HuH-7.5 (cell line): Measurements from ENCODE around the gene BHLHA9.
"Not testable (repeated sequence)": the region's sequence is repeated elsewhere in the genome, so short reads cannot be mapped to it uniquely, and the experiment has no call there.

Experiments used
- DNase-seq: peaks from one replicate; pipeline ENCODE4 v3.0.0; 2011; ENCODE audit warnings: low spot score

Gene BHLHA9

GRCh38 chr17:1301546-1301945, 31.3 kb downstream of the BHLHA9 start:
- DNase-seq = no peak

GRCh38 chr17:1302761-1303160, 32.5 kb downstream of the BHLHA9 start:
- no peak for DNase-seq

DNA sequence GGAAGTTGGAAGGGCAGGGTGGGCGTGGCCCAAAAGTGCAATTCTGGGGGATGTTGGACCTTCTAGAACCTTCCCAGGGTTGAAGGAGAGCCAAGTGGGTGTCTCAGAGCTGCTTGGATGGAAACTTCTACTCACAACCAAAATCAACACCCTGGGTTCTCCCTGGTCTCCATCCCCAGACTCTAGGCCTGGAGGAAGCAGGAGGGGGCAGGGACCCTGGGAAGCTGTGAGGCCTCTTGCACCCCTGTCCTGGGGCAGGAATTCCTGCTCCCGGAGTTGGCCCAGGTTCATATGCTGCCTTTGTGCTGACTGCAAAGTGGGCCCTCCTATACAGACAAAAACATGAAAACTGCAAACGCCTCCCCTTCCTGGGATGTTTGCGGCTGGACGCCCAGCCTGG, 34.3 kb downstream of the BHLHA9 start:
- DNase-seq = no peak

- DNase-seq = no peak
Measured at GRCh38 chr17:1304962-1305563, 34.8 kb downstream of the BHLHA9 start.

- DNase-seq = not testable (repeated sequence)
Measured at GRCh38 chr17:1307829-1308228, 37.6 kb downstream of the BHLHA9 start.

GRCh38 chr17:1312261-1312870, 42.1 kb downstream of the BHLHA9 start:
- no peak for DNase-seq

DNA sequence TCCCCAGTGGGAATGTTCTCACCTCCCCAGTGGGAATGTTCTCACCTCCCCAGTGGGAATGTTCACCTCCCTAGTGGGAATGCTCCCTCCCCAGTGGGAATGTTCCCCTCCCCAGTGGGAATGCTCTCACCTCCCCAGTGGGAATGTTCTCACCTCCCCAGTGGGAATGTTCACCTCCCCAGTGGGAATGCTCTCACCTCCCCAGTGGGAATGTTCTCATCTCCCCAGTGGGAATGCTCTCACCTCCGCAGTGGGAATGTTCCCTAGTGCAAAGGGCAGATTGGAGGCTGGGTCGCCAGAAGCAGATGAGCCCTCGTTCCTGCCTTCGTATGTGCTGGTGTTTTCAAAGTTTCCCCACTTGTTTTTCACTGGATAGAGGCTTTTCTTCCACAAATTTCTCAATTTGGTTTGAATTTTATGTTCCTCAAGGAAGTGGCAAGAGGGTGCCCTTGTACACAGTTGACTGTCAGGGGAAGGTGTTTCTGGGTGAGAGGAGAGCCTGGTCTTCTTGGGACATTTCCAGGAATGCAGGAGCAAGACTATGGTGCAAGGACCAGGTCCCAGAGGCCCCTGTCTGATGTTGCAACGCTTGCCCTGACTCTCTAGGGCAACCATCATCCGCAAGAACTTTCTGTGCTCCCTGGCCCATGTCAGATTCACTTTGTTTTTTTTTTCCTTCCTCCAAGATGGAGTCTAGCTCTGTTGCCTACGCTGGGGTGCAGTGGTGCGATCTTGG, 43.2 kb downstream of the BHLHA9 start:
- no peak for DNase-seq

DNA sequence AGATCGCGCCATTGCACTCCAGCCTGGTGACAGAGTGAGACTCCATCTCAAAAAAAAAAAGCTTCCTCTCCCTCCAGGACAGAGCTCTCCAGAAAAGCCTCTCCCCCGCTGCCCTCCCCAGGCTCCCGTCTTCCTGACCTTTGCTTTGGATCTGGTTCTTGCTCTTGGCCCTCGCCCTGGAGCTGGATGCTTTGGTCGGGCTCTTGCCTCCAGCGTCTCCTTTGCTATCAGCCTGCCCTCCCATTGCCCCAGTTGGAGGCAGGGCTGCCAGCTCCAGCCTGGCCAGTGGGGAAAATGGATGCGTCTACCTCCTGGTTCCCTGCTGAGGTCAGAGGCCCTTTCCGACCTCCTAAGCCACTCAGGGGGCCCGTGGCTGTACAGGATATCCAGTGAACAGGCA, 45.2 kb downstream of the BHLHA9 start:
- no peak for DNase-seq

DNA sequence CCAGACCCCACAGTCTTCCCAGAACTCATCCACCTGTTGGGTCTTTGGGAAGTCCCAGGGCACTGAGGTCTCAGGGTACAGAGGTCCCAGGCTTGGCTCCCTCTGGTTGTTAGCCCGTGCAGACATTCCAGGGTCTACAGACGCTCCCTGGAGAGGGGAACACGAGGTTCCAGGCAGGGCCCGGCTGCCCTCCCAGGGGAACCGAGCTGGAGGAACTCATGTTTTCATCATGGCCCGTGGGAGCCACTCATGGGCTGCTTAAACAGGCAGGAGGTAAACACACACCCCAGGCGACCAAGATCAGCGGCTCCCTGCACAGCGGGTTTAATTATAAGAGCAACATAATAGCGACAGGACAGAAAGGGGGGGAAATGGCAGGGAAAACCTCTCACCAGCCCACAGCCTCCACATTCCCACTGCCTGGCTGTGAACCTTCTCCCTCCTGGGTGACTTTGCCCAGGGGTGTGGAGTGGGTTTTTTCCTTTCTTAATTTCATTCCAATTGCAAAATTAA, 45.7 kb downstream of the BHLHA9 start:
- no peak for DNase-seq
